Activated CD8-positive, alpha-beta memory T cell treated with anti-CD3 and anti-CD28 coated beads, Interleukin-2, amount 50 U/mL, for 1 hour (primary cell): Measurements from ENCODE around the gene GALNT18.

ENCODE experiments used
- DNase-seq: peaks from one replicate; pipeline ENCODE4 v3.0.0-alpha.2; 2020; ENCODE audit errors: extremely low read depth

Gene GALNT18

DNA sequence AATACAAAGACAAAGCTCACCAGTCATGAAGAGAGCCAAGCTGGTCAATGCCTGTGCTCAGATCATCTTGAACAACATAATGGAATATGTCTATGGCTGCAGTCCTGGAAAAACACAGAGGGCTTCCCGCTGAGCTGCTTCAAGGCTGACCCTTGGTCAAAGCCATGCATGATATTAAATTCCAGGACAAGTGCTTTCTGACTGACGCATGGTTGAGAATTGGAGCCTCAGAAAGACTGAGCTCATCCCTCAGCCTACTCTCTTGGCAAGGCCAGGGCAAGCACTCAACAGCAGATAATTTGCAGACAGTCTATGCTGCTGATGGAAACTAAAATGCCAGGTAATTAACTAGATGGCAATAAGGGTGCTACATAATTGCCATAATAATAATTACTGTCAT lies 89.2 kb downstream of the GALNT18 start:
- no peak for DNase-seq

DNA sequence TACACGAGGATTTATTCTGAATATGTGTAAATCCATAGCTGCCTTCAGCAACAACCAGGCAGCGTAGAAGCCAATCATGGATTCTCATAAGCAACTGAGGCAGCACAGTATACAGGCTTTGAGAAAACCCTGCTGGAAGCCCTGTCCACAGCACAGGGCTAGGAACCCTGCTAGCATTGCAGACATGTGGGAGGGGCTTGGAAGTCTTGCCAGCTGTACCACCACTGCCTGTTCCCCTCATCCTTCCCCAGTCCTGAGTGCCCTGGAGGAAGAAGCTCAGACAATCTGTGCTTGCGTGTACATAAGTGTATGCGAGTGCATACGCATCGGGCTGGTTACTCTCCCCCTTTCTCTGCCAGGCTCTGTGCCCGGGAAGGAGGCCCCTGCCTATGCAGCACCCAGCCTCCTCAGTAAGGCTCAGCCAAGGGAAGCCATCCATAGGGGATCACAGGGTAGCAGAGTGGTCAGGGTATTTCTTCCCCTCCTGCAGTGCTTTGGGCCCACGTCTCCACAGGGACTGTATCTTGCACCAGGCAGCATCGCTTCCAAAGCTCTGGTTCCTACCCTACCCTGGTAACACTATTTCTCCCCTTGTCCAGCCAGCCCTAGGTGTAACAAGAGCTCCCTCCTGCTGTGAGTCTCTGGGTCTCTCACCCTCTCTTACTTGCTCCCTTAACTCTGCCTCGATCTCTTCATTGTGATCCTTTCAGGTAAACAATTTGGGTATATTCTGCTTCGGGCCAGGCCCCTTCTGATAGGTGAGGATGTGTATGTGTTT lies 90.5 kb downstream of the GALNT18 start:
- no peak for DNase-seq

DNA sequence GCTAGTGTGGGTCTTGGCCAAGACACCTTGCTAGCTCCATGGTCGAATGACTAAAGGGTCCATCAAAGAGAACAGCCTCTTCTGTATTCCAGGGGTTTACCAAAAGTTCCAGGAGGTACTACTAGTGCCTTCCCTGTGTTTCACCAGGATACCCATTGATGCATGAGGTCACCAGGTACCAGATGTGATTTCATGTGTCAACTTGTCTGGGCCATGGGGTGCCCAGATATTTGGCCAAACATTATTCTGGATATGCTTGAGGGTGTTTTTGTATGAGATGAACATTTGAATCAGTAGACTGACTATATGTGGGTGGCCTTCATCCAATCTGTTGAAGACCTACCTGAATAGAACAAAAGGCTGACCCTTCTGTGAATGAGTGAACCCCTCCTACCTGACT lies 92.8 kb downstream of the GALNT18 start:
- DNase-seq = no peak

DNA sequence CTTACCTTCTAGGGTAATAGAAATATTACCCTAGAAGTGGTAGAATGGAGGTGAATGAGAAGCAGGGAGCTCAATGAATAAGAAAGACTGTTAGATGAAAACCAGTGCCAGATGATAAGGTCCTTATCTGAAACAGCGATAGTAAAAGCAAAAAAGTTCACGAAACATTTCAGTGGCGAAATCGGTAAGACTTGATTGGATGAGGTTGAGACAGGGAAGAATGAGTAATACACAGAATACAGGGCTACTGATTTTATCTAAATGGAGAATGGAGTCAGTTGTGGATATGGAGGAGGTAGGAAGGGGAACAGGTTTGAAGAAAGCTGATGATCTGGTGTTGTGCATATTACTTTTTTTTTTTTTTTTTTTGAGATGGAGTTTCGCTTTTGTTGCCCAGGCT lies 96.5 kb downstream of the GALNT18 start:
- no peak for DNase-seq

DNA sequence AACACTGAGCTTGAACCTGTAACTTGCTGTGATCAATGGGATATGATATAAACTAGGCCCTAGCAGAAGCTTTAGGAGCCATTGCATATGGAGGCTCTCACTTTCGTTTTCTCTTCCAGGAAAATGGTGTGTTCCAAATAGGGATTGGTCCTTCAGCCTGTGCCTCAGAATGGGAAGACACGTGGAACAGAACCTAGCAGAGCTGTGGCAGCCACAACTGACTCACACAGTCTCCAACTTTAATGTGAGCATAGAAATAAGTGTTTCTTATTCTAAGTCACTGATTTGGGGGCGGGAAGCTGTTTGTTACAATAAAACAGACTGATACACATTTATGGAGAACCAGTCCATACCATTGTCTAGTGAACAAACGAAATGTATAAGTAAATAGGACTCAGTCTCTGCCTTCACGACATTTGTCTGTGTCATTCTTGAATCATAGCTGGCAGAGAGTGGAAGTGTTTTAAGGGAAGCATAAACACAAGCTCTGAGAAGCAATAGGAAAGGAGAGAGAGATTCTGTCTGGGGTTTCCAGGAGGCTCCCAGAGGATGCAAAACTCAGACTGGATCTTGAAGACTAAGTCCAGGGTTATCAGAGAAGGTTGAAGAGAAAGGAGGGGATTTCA lies 97.3 kb downstream of the GALNT18 start:
- no peak for DNase-seq

DNA sequence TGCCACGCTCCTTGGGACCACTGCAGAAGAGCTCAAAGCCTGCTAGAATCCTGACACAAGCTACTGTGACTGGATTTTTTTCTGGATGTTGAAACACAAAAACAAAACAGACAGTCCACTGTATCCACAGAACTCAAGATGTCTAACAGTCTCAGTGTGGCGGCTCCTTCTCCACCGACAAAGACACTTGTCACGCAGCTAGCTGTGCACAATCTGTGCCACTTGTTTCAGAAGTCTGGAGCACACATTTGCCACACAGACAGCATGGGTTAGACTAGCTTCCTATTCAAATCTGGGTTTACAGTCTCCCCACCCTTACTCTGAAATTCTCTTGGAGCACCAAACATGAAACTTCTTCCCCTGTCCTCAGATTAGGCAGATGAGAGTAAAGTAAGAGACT lies 99.2 kb downstream of the GALNT18 start:
- DNase-seq = no peak

DNA sequence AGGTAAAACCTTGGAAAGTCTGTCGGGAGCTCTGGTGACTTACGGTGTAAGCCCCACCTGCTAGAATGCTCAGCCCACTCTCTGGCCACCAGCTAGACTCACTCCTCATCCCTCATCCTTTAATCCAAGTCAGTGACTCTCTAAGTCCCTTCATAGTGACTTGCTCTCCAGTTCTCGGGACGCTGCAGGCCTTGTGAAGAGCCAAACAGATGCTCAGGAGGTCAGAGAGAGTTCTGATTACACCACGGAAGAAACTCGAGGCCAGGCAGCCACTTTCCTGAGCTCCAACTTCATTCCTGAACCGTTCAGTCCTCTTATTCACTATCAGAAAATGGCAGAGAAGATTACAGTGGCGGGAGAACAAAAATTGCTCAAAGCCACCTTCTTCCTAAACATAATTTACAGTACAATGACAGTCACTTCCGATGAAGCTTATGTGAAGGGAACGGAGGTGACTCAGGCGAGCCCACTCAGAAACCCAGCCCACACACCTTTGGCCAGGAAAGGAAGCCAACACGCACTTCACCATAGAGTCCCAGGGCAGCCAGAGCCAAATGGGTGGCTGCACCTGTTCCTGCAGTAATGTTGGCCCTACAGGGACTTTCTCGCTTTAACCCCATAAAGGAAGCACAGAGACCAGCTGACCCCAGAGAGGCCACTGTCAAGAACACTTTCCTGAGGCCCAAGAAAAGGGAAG lies 100.4 kb downstream of the GALNT18 start:
- no peak for DNase-seq

DNA sequence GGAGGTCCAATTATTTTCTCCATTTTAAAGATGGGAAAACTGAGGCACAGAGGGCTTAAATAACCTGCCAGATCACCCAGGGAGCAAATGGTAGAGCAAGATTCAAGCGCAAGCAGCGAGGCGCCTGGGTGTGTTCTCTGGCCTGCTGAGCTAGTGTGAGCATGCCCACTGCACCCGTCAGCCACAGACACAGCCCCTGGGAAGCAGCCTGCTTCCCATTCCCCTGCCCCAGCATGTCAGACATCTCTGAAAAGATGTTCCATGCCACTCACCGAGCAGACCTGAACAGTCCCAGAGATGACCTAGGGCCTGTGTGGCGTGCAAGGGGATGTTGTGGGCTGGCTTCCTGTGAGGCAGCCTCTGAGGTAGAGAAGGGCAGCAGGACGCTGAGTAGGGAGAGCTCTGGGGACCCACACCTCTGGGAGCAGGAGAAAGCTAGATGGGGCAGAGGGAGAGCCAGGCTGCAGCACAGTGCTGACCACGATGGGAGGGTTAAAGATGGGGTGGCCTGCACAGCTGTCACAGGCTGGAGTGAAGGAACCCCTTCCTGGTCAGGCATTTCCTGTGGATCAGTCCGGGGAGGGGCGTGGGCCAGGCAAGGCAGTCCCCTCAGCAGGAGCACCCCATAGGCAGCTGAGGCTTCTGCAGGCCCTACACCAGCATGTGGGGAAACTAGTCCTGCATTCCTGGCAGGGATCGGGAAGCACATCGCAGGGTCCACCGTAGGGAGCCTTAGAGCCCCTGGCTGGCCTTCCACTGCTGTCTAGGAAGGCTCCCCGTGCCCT lies 101.4 kb downstream of the GALNT18 start:
- no peak for DNase-seq

DNA sequence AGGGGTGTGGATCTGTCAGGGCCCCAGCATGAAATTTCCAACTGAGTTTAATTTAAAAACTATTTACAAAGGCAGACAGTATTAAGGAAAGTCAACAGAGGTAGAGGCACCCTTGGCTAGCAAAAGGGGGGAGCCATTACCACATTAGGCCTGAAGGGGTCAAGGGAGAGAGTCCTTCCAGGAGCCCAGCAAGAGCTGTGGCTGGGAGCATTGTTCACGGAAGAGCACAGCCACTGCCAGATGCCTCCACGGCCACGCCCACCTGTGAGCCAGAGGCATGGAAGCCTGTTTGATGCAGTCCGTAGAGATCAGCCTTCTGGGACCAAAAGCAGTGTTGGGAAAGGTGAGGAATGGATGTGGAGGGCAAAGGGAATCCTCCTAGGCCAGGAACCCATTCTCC lies 102.6 kb downstream of the GALNT18 start:
- DNase-seq = no peak

DNA sequence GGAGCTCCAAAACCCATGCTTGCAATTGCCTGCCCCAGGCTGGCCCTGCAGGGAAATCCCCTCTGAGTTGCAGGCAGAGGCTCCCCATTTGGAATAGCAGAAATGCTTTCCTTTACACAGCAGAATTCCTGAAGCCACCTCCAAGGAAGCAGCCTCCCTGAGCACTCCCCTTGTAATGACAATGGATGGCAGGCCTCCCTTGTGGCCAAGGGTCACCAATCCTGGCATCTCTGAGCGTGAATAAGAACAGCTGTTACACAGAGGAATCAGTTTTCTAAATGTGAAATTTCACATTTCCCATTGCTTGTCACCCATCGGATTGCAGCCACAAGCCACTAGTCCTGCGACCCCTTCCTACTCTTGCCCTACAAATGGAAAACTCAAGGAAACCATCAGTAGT lies 107.6 kb downstream of the GALNT18 start:
- no peak for DNase-seq

DNA sequence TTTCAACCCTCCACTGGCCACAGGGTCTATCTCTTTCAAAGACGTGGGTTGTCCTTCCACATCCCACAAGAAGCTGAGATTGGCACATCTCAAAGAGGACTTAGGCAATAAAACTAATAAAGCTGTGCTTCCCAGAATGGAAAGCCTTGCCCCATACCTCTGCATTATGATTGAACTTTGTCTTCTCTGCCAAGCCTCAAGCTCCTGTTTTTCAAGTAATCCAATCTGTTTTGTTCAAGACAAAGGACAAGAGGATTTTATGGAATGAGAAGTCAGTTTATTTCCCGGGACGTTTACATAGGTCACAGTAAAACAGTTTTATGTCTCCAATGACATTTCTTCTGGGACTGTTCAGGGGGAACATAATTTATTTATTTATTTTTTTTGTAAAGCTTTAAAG lies 108.4 kb downstream of the GALNT18 start:
- no peak for DNase-seq

DNA sequence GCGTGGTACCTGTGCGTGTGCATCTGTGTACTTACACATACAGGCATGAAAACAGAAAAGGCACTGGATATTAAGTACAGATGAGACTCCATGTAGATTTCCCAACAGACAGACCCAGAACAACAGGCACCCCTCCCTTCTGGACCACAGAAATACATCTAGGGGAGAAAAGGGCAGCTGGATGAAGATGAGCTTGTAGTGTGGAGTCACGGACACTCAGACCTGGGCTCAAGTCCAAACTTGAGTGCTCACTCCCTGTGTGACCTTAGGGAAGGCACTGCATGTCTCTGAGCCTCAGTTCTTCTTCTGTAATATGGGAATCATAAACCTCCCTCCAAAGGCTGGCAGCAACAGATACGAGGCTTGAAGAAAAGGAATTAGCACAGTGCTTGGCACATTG lies 108.9 kb downstream of the GALNT18 start:
- no peak for DNase-seq

DNA sequence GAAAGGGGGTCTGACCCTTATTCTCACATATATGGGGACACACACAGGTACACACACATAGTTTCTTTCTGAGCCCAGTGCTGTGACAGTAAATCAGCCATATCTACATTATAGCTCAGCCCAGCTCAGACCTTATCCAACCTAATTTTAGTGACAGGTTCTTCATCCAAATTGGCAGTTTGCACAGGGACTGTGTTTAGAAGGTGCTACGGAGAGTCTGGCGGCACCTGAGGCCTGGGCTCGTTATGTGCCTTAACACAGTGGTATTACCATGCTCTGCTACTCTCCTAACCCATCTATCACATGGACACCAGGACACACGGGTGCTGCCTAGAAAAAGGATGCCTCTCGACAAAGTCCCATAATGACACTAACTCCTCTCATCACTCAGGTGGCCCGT lies 109.3 kb downstream of the GALNT18 start:
- DNase-seq = no peak

DNA sequence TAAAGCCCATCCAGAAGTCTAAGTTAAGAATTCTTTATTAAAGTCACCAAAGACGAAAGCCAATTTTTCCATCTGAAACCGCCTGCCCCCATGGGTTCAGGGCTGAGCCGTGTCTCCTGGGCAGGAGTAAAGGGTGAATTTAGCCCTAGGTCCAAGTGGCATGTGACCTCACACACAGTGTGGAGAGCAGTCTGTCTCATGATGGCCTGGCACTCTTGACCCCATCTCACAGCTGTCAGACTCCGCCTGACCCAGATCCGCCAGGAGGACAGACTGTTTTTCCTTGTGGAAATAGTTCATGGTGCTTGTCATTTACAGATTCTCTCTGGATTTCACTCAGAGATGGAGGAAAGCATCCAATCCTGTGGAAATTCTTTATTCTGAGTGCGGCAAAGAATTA lies 109.7 kb downstream of the GALNT18 start:
- no peak for DNase-seq

DNA sequence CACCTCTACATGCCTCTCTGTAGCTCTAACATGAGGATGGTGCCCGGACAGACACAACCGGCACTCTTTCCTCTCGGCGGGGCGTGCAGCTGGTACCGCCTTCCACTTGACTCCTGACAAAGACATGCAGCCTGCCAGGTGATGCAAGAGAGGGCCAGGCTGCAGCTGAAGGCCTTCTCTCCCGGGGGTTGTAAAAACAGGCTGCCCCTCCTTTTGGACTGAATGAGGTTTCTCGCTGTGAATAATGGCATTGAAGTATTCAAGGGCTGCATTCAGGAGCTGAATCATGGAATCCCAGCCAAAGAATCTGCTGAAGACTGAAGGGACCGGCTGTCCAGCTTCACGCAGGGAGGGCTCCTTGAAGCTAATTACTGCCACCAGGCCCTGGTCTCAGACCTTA lies 110.9 kb downstream of the GALNT18 start:
- no peak for DNase-seq

DNA sequence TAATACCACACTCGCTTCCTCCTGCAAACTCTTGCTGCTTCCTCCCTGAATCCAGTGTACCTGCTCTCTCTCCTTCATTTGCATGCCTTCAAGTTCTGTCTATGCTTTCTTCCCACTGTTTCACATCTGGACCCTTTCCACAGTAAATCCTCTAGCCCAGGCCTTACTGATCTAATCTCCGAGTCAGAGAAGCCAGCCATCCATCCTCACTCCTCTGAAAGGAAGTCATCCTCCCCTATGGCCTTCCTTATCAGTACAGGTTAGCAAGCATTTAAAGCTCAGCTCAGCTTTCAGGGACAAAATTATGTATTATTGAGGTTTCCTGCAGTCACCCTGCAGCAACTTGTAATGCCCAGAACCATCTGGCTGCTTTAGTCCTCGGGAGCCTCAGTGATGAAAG lies 116.1 kb downstream of the GALNT18 start:
- DNase-seq = no peak

DNA sequence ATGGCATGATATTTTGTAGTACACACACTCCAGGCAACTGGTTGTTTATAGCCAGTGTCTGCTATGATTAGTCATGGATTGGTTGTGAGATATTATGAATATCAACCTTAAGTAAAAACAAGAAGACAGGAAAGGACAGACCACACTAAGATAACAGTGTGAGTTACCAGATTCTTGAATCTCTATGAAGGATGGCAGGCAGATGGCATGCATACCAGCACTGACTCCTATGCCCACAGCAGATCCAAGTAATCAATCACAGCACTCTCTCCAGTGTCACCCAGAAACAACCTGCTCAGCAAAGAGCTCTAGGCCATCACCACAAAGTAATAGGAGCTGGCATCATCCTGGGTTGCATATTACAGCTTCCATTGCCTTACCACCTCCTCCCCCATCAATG lies 116.6 kb downstream of the GALNT18 start:
- DNase-seq = no peak

DNA sequence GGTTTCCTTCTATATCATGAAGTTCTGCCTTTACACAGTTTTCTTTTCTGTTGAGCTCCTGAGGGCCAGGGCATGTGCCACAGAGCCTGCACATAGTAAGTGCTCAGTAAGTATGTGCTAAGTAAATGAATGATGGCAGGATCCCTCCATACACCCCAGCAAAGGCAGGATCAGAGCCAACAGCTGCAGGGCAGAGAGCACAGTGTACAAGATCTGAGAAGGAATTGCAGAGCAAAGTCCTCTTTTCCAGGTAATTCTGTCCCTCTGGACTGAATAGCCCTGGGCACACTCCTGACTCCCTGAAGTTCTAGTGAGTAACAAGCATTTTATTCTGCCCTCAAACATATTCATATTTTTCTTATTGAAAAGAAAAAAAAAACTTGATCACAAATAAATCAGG lies 117.7 kb downstream of the GALNT18 start:
- no peak for DNase-seq

DNA sequence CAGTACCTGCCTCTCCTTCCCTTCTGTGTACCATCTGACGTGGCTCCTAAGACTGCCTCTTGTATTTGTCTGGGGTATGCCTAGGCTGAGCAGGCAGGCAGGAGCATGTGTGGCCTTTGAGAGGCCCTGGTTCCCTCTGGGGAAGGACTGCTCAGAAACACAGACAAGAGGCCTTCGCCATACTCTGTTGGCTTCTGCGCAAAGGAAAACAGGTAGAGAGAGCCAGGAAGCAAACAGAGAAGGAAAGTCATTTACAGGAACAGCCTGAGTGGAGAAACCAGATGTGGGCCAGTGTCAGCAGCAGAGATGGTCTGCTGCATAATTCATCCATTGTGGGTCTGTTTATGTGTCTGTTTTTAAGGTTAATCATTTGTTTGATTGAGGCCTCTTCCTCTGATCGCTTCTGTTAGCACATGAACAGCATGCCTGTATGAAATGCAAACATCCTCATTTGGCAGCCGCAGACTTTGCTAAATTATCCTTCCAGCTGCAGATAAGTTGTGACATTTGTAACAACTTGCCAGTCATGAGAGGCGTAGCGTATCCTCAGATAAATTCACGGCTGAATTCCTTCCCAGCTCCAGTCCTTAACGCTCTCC lies 119.4 kb downstream of the GALNT18 start:
- DNase-seq = no peak

DNA sequence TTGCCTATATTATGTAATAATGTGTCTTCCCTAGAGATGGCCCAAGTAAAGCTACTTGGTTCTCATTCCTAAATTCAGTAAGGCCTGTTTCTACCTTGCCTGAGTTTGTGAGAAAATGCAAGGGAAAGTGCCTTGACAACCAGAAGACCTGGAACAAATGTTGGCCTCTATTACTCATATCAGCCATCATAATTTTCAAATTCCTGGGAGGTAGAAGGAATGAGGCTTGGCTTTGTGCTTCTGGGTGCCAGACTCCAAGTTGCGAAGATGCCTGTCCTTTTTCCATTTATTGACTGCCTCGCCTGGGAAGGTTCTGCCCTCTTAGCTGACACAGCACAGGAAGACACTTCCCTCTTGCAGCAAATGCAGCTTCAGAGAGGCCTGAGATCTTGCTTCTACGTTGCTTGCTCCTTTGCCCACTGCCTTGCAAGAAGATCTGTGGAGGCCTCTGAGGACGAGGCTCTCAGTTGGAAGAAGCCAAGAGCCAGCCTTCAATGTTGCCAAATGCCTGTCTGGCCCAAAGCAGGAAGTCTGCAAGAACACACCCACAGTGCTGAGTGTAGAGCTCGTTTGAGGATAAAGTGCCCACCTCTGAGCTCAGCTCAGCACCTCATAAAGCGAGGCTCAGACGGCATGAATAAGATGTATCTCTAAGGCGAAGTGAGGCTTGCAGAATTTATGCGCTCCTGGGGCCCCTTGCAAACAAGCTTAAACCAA lies 120.1 kb downstream of the GALNT18 start:
- DNase-seq = no peak

DNA sequence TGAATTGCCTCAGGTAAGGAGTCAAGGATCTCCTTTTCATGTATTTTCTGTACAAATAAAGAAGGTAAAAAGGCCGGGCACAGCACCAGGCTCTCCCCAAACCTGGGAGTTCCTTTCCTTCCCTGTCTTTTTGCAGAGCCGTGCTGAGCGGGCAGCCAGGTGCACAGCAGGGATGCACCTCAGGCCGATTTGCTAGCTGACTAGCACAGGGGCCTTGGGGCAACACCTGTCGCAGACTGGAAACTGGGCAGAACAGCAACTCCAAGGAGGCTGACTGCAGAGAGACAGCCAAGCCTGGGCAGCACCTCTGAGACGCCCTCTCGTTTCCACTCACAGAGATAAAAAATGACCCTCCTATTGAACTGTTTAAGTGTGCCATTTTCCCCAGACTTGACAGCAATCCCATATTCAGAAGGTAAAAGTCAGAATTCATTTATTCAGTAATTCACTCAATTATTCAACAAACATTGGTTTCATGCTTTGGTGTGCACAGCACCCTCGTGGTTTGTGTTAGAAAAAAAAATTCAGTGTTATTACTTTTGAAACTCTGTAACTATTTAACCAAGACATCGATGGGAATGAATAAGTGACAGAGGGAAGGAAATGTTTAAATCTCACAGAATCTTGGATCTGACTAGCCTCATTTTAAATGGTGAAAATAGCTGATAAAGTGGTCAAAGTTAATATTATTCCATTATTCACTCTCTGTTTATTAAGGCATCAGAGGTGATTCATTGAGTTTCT lies 120.9 kb downstream of the GALNT18 start:
- no peak for DNase-seq
